Fibroblast of skin of right biceps (primary cell): ENCODE data around the gene ZPBP2.
"Not testable (repeated sequence)": the region's sequence is repeated elsewhere in the genome, so short reads cannot be mapped to it uniquely, and the experiment has no call there.

ENCODE experiments used
- DNase-seq: peaks from one replicate; pipeline ENCODE4 v3.0.0-alpha.2; 2013

The ZPBP2 gene

DNA sequence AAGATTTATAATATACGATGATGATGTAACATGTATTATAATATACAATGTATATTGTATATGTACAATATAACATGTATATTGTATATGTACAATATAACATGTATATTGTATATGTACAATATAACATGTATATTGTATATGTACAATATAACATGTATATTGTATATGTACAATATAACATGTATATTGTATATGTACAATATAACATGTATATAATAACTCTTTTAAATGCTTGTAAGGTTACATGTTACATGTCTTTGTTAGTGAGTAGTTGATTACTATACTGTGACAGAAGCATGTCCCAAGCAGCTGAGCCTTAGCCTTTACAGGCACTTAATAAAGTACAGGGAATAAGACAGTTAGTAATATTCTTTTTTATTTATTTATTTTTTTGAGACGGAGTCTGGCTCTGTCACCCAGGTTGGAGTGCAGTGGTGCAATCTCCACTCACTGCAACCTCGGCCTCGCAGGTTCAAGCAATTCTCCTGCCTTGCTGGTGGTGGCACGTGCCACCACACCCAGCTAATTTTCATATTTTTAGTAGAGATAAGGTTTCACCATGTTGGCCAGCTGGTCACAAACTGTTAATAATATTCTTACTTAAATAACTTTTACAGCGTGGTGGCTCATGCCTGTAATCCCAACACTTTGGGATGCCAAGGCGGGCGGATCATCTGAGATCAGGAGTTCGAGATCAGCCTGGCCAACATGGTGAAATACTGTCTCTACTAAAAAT, 11.9 kb upstream of the ZPBP2 start:
- DNase-seq = not testable (repeated sequence)

DNA sequence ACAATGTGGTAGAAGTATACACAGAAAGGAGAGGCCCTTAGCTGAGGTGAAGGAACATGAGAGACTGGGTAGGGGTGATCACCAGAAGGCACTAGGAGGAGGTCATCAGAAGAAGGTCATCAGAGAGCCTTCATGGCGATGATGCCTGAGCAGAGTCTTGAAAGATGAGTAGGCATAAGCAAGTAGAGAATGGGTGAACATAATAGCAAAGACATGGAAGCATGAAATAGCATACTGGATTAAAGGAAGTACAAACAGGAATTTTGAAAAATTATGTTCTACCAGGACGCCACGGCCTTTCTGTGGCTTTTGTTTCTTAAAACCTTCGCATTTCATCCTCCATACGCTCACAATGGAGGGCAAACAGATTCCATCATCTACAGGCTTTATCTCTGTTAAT, 6.8 kb upstream of the ZPBP2 start:
- no peak for DNase-seq

DNA sequence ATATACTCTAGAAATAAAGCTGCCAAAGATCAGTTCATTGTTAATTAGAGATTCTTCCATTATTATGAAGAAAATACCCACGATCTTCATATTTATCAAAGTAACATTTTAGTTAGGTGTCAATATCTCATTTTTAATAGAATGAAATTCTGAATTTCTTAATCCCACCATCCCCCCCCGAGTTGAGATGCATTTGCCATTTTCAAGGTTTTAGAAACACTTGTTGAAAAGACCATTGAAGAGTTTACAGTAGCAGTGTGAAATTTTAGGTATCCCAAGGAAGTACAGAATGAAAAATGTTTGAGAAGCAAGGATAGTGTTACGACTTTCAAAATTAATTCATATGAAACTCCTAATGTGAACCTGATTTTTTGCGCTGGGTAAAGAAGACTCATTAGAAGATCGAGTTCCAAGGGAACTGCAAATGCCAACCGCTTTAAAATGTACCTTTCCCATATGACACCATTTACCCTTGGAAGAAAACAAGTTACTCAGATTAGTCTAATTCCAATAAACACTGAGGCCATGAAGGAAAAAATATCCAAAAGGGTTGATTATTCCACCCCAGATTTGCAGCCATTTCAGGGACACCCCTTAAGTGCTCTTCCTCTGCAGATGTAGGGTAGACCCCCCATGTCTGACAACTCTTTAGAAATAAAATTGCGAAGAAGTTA, 4.6 kb upstream of the ZPBP2 start:
- no peak for DNase-seq

DNA sequence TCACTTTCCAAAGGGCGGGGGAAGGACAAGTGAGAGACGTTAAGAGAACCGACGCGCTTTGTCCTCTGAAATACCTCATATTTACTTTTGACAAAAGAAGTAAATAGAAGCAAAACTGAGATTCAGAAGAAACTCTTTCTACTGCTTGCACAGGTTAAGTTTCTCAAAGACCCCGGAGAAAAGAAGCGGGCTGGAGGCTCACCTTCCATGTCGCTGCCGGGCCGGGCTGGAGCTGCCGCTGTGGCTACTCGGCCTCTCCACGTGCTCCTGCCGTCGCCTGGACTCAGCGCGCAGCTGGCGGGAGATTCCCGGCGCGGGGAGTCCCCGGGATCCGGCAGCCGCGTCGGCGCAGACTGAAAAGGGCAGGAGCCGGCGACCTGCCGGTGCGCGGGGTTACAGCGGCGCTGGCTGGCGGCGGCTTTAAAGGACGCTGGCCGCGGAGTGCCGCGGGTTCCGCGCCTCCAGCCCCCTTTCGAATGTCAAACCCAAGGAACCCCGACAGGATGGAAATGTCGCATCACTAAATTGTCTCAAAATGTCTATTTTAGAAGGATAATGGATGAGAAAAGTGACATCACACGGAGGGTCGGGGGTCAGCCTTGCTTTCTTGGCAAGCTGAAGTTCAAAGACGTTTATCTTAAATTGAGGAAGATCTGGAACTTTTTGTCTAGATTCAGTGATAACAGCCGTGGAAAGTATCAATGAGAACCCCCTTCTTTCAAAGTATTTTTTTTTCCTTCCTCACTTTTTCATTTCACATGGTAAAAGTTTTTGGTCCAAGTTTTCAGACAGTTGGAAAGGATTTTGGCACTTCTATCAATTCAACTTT, 3.9 kb upstream of the ZPBP2 start, which contains the start of gene IKZF3:
TSS of gene IKZF3 (minus strand) at position 395 of the 829 bp plus-strand sequence. CDS start at position 209, 186 bp downstream.
- DNase-seq = peak; percentile 22

DNA sequence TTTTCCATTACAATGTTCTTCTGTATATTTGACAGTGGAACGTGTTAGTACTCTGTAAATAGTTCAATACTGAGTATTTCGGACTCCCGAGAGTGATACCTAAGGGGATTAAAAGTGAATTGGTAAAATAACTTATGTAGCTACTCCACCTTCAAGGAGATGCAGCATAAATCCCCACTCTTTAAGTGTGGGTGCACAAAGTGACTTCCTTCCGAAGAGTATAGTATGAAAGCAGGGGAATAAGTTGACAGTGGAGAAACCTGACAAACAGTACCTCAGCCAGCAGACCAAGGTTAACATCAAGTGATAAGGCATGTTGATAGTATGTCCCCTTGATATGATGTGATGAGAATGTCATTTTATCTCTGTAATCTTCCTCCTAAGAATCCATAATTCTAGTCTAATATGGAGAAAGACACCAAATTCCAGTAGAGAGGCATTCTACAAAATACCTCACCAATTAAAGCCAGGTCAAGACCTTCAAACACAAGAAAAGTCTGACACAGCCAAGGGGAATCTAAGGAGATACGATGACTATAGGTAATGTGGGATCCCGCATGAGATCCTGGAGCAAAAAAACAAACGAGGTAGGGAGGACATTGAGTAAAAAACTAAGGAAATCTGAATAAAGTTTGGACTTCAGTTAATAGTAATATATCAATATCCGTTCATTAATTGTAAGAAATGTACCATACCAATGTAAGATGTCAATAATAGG, 1.8 kb upstream of the ZPBP2 start:
- DNase-seq = no peak

DNA sequence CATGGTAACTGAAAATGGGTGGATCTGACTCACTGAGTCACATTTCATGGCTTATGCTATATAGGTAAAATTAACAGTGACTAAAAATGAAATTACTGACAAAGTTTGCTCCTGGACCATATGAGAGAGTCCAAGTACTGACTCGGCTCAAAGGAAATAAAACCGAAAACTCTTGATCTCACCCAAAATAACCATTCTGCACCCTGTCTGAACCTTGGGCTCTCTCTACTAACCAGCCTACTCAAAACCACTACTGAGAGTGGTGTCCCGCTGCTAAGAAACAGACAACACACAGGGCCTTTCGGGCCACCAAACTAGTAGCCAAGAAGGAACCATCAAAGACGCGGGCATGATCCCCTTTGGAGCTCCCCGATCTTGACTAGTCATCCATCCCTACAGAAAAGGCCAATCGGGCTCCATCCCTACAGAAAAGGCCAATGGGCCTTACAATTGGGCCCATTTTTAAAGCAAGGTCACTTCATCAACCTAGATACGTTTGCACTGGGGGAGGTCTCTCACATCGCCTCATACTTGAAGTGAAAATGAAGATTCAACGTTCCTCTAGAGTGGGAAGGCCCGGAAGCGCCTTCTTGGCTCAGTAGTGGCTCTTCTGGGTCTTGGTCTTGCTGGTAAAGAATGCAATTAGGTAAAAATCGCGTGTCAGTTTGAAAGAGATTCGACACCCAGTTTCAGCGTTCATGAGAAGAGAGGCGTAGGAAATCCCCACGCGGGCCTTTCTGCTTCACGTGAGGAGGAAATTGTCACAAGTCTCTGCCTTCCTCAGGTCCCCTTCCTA, 720 bp upstream of the ZPBP2 start:
- DNase-seq = no peak

DNA sequence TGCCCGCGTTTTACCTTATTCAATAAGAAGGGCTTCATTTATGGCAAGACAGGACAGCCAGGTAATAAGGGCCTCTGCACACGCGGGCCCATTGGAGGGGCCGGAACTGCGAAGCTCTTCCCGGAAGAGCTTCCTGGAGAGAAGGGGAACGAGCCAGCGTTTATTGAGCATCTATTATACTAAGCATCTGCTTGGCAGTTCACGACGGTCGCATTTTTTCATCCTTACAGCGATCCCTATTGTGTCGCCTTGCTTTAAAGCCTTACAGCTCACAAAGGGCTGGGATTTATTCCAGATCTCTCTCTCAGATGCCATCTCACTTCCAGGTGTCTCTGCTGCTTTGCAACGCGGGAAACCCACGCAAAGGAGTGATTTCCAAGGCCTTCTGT, 546 bp downstream of the ZPBP2 start:
- DNase-seq = no peak

DNA sequence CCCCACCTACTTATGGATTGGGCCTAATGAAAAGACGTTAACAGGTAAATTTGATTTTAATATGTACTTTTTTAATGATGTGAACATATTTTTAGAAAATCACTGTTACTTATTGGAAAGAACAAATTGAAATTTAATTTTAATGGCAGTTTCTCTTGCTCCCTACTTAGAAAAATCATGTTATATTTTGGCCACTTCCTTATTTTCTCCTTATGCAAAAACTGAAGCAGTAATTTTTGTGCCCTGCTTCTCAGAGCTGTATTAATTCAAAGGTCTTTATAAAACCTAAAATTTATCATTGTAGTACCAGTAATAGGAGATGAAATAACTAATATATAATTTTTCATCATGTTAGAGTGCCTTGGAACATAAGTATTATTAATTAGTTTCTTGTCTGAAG, 2.8 kb downstream of the ZPBP2 start:
- no peak for DNase-seq

DNA sequence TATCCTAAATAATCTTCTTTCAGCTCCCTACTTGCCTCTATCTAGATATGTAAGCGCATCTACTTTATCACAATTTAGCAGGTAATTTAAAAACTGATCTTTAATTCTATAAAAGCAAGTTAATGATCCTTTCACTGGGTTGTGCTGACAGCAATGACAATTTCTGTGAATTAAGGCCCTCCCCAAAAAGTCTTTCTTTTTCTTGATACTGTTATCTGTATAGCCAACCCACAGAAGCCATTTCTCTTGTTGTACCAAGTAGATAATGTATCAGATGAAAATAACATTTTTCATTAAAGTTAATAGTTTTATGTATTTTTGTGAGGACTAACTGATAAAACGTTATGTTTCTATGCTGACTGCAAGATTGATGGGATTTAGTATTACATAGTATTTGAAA, 3.8 kb downstream of the ZPBP2 start:
- DNase-seq = no peak

DNA sequence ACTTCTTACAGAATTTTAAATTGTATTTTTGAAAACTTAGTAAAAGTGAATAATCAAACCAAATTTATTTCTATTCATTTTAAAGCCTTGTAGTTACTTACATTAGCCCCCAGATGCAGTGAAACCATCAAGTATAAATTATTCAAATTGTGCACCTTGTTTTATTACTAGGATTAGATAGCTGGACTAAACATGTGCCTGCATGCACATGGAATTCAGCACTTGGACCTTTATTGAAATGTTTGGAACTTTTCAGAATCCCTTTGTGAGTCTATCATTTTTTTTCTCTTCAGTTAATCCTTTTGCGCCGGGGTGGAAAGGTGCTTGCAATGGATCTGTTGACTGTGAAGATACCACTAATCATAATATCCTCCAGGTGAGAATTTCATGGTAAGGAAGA, 4.7 kb downstream of the ZPBP2 start:
- peak; percentile 41 for DNase-seq

DNA sequence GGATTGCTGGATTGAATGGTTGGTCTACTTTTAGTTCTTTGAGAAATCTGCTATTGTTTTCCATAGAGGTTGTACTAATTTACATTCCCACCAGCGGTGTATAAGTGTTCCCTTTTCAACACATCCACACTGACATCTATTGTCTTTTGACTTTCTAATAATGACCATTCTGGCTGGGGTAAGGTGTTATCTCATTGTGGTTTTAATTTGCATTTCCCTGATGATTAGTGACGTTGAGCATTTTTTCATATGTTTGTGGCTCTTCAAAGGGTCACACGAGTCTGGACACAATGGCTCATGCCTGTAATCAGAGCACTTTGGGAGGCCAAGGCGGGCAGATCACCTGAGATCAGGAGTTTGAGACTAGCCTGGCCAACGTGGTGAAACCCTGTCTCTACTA, 18.1 kb downstream of the ZPBP2 start:
- not testable (repeated sequence) for DNase-seq

DNA sequence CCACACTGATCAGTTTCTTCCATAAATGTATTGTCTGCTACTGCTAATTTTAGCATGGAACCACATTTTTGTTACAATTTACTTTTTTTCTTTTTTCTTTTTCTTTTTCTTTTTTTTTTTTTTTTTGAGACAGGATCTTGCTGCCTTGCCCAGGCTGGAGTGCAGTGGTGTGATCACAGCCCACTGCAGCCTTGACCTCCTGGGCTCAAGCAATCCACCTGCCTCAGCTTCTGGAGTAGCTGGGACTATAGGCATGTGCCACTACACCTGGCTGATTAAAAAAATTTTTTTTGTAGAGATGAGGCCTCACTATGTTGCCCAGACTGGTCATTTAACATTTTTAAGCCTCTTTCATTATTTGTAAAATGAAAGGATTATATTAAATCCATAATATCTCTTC, 19.1 kb downstream of the ZPBP2 start:
- DNase-seq = no peak

DNA sequence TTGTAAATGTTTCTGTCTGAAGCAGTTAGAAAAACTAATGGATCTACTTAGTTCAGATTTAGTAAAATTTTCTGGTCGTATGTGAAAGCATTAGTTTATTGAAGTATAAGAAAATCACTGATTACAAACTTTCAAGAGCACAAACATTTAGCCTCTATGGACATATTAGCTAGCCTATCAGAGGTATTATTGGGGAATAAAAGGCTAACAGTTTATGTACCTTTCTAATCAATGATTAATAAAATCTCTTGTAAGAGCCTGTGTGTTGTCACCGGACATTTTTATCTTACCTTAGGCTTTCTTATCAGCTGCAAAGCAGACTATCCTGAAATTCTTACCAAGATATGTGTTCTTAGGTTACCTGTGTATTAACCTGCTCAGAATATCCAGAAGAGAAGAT, 21.2 kb downstream of the ZPBP2 start:
- DNase-seq = no peak

DNA sequence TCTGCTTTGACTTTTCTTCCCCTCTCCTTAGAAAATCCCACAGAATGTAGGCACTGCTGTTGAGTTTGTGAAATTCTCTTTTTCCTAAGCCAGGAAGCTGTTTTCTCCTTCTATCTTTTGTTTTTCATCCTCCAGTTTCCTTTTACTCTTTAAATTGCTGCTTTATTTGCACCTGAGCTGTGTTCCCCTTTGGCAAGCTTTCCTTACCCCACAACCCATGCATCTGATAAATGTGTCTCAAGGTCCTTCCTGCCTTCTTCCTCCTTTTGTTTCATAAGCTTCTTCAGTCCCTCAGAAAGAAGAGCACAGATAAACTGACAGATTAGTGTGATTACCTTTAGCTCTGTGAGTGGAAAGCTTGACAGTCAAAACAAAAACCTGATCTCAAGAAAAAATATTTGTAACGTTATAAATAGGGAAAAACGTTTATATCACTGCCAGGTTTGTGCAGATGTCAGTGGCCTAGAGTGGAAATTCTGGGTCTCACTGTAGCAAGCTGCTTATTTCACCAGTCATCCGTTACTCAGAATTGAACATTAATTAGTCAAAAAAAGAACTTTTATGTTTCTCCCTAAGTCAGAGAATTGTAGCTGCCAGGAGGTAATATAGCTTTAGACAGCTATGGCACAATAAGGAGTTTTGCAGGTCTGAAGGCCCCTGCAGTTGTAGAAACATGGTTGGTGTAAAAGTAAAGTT, 26.8 kb downstream of the ZPBP2 start:
- DNase-seq = no peak

DNA sequence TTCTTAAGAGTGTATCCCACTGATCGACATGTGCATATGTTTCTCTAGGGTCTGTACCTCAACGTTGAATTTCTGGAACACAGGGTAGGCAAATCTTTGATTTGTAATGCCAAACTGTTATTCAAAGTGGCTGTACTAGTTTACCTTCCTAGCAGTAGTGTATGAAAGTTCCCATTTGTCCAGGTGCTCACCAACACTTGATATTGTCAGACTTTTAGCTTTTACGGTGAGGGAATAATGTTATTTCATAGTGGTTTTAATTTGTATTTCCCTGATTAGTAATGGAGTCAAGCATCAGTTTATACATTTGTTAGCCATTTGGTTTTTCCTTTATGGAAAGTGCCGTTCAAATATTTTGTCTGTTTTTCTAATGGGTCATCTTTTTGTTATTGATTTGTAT, 30.1 kb downstream of the ZPBP2 start:
- DNase-seq = no peak

DNA sequence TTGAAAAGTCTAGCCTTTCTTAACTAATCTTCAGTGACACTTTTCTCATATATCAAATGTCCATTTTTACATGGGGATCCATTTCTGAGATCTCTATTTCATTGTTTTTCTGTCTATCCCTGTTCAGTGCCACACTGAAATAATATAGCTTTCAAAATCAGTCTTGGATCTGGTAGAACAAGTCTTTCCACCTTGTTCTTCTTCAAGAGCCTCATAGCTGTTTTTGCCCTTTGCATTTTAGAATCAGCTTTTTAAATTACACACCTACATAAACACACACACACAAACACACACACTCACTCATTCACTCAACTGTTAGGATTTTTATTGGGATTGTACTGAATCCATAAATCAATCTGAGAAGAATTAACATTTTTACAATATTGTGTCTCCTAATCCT, 31.2 kb downstream of the ZPBP2 start:
- no peak for DNase-seq

DNA sequence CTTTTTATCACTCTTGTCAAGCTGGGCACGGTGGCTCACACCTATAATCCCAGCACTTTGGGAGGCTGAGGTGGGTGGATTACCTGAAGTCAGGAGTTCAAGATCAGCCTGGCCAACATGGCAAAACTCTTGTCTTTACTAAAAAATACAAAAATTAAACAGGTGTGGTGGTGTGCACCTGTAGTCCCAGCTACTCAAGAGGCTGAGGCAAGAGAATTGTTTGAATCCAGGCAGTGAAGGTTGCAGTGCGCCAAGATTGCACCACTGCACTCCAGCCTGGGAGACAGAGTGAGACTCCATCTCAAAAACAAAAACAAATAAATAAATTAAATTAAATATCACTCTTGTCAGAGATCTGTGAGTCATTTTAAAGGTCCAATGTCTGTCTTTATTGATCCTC, 34.0 kb downstream of the ZPBP2 start:
- DNase-seq = not testable (repeated sequence)

DNA sequence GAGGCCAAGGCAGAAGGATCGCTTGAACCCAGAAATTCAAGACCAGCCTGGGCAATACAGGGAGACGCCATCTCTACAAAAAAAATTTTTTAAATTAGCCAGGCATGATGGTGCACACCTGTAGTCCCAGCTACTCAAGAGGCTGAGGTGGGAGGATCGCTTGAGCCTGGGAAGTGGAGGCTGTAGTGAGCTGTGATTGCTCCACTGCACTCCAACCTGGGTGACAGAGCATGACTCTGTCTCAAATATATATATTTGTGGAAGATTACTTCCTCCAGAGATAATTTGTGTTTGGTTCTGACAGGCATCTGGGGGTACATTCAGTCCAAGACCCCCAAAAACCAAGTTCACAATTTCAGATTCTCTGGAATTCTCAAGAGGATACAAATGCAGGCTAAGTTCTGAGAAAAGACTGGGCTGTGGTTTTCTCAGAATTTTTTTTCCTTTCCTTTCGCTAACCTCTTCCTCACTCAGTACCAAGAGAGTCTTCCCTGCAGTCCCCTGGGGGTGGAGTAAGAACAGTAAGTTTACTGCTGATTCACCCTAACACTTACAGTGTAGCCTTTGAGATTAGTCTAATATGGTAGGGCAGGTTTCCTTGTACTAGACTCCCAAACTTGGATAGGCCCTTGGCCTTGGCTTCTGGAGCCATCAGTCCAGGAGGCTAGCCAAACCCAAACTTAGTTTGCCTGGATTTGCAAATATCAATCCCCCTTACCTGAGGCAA, 35.3 kb downstream of the ZPBP2 start:
- peak; percentile 51 for DNase-seq

DNA sequence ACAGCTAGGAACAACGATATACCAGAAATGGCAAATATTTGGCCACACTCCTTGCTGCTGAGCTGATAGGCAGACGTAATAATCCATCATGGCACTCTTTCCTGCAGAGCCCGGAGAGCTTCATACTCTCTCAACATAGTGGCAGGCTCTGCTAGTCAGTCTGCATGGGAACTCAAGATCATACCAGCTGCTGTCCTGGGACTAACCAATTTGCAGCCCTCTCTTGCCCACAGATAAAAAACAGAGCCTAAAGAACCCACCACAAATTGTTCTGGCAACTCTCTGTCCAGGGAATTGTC, 36.9 kb downstream of the ZPBP2 start:
- no peak for DNase-seq

DNA sequence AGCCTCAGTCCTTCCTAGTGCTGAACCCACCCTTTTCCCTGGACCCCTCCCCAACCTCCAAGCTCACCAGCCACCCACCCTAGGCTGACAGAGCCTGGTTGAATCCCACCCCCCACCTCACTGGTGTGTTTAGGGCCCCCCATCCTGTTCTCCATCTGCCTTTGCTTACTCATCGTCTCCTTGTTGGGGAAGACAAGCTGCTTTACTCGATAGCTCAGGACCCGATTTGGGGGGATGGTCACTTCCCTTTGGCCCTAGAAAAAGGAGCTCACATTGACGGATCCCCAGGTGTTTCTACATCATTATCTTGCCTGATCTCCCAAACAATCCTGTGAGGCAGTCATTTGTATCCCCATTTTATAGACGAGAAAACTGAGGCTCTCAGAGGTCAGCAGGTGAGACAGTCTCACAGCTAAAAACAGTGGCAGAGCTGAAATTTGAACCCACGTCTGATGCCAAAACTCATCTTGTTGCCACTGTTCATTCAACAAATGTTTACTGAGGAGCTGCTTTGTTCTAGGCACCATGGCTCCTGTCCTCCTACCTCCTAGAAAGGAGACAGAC, 40.9 kb downstream of the ZPBP2 start:
- no peak for DNase-seq

DNA sequence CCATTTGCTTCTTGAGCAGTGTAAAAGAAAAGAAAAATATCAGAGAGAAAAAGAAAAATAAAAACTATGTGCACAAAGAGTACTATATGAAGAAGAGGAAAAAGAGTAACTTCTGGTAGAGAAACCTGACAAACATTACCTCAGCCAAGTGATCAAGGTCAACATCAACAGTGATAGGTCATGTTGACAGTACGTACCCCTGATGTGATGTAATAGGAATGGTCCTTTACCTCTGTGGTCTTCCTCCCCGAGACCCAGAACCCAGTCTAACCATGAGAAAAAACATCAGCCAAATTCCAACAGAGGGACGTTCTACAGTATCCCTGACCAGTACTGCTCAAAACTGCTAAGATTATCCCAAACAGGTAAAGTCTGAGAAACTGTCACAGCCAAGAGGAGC, 46.0 kb downstream of the ZPBP2 start:
- no peak for DNase-seq
